ENCODE data around the gene CCDC107.

DNA sequence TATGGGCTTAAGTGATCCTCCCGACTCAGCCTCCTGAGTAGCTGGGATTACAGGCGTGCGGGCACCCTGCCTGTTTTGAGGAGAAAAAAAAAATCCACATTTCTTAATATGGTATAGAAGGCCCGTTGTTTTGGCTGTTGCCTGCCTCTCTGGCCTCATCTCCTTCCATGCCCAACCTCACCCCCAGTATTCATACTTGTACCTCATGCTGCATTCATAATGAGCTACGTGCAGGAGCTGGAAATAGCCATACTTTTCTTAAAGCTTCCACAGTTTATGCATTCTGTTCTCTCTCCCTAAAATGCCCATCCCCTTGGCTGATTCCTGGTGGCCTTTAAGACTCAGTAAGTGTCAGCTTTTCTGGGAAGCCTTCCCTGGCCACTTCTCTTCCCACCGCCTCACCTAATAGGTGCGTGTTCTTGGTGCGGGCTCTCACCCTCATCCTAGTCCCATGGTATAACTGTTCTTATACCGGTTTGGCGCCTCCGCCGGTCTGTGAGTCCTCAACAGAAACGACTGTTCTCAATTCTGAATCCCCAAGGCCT, 33.7 kb downstream of the CCDC107 start:
- TF ChIP-seq CTCF (conservative IDR thresholded peaks at IDR 0.05; ENCODE audit: low read depth in 2 of 2), result peak; percentile 13 to 26; a peak in 3 of 4 replicates
- TF ChIP-seq, protein P1, sequence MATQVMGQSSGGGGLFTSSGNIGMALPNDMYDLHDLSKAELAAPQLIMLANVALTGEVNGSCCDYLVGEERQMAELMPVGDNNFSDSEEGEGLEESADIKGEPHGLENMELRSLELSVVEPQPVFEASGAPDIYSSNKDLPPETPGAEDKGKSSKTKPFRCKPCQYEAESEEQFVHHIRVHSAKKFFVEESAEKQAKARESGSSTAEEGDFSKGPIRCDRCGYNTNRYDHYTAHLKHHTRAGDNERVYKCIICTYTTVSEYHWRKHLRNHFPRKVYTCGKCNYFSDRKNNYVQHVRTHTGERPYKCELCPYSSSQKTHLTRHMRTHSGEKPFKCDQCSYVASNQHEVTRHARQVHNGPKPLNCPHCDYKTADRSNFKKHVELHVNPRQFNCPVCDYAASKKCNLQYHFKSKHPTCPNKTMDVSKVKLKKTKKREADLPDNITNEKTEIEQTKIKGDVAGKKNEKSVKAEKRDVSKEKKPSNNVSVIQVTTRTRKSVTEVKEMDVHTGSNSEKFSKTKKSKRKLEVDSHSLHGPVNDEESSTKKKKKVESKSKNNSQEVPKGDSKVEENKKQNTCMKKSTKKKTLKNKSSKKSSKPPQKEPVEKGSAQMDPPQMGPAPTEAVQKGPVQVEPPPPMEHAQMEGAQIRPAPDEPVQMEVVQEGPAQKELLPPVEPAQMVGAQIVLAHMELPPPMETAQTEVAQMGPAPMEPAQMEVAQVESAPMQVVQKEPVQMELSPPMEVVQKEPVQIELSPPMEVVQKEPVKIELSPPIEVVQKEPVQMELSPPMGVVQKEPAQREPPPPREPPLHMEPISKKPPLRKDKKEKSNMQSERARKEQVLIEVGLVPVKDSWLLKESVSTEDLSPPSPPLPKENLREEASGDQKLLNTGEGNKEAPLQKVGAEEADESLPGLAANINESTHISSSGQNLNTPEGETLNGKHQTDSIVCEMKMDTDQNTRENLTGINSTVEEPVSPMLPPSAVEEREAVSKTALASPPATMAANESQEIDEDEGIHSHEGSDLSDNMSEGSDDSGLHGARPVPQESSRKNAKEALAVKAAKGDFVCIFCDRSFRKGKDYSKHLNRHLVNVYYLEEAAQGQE (IDR thresholded peaks at IDR 0.05; ENCODE audit: unreplicated experiment), result no peak
- no peak for TF ChIP-seq POLR2AphosphoS5 (IDR thresholded peaks at IDR 0.05; ENCODE audit: low read depth)
- no peak for TF ChIP-seq EZH2 (IDR thresholded peaks at IDR 0.05; ENCODE audit: low read depth, unreplicated experiment)
- no peak for TF ChIP-seq JUNB (IDR thresholded peaks at IDR 0.05; ENCODE audit: unreplicated experiment)
